ELR (cell line): ENCODE measurements around the gene HEXIM2.
A peak's percentile ranks its signal among the peaks of the same experiment; 100 is the strongest.
"Not testable (repeated sequence)": the region's sequence is repeated elsewhere in the genome, so short reads cannot be mapped to it uniquely, and the experiment has no call there.

Experiments used
- DNase-seq: peaks from one replicate; pipeline ENCODE4 v3.0.0-alpha.2; 2015; ENCODE audit warnings: low read depth

Gene HEXIM2, protein sequence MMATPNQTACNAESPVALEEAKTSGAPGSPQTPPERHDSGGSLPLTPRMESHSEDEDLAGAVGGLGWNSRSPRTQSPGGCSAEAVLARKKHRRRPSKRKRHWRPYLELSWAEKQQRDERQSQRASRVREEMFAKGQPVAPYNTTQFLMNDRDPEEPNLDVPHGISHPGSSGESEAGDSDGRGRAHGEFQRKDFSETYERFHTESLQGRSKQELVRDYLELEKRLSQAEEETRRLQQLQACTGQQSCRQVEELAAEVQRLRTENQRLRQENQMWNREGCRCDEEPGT

GRCh38 chr17:45161288-45162024 lies at the start of gene HEXIM2:
HEXIM2 (plus strand) TSS chr17:45161875; CDS start chr17:45162794, 919 bp downstream.
- peak; percentile 100 for DNase-seq

DNA sequence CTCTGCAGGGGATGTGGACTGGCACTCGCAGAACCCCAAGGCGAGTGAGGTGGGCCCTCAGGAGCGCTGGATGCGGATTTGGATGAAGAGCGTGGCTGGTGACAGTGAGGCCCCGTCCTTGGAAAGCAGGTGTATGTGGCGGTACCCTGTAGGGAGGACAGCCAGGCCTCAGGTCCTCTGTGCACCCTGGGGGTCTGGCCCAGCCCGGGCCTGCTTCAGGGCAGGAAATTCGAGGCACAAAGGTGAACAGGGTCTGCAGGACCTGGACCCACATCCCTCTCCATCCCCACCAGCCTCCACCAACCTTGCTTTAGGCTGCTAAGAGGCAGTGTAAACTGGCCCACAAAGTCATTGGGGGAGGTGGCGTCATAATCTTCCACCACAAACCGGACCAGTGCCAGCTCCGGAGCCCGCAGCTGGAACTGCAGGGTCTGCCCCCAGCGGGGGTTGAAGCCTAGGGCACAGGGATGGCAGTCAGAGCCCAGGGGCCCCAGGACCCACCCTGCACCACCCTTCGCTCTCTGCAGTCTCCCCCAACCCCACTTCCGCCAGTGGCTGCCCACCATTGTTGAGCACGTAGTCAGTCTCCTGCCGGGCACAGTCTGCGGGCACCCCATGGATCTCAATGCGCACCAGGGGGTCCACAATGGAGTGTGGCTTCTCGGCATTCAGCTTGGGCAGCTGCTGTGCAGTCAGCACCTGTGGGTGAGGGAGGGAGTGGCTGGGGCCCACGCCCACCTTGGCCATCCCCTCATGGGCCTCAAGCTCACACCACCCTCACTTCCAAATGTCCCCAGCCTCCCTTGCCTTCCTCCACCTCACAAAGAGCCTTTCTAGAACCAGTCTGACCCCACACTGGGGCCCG lies 48.9 kb upstream of the HEXIM2 start:
- no peak for DNase-seq

DNA sequence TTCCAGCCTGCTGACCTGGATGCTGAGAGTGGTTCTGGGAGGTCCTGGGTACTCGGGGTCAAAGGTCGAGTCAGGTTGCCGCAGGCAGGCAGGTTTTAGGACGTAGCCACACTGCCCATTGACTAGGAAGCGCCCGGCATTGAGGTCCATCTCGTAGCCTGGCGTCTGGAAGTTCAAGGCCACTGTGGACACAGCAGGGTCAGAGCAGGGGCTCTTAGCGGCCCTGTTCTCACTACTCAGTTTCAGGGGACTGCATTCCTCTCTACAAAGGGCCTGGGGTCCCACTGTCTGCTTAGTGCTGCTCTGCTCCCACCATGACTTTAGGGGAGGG lies 48.3 kb upstream of the HEXIM2 start:
- DNase-seq = no peak

- DNase-seq = no peak
Observed at GRCh38 chr17:45114117-45114932, 47.4 kb upstream of the HEXIM2 start.

DNA sequence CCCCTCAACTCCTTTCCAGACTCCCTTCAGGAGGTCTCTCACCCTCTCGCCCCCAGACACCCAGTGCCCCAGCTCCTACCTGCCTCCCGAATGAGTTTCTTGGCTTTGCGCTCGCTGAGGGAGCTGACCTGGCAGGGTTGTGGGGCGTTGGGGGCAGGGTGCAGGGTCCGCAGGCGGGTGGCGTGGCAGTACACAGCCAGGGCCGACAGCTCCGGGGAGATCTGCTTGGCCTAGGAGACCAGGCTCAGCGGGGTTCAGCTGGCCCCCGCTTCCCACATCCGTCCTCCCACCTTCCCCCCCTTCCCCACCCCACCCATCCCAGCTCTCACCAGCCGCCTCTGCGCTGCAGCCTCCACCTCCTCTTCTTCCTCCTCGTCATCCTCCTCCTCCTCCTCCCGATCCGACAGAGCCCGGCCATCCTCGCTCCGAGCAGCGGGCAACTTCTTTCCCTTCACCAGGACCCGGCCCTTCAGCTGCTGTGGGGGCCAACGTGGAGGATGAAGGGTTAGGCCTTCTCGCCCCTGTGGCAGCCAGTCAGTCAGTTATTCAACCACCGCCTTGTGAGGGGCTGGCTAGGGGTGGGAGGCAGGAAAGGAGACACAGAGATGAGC lies 46.6 kb upstream of the HEXIM2 start:
- no peak for DNase-seq

DNA sequence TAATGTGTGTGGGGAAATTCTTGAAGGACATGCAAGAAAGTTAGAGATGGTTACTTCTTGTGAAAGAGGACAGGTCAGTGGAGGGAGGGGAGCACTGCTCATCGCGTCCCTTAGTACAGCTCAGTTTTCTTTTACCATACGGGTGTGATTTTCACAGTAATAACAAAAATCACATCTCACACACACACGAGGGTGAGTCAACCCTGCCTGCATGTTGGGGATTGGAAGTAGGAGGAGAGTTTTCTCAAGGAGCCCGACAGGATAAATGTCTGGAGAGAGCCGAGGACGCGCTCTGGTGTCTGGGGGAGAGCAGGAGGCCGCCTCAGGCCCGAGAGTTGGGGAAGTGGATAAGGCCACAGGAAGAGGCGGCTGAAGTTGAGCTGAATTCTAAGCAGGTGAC lies 45.8 kb upstream of the HEXIM2 start:
- no peak for DNase-seq

GRCh38 chr17:45116434-45117016 lies 45.1 kb upstream of the HEXIM2 start:
- DNase-seq = no peak

- no peak for DNase-seq
Observed at GRCh38 chr17:45117334-45117733, 44.3 kb upstream of the HEXIM2 start.

- DNase-seq = no peak
Observed at GRCh38 chr17:45117848-45118646, 43.6 kb upstream of the HEXIM2 start.

DNA sequence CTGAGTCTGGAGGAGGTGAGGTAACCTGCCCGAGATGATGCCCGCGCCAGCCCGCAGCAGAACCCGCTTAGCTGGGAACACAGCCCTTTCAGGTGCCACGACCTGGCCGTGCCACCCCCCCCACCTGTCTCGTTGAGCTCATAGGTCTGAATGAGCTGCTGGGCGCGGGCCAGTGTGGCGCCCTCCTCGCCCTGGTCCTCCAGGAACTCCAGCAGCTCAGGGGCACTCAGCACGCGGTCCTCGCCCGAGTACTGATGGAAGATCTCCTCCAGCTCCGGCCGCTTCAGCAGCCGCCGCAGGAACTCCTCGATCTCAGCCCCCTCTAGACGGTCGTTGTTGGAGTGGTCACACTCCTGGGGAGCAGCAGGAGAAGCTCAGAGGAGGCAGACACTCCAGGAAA lies 43.0 kb upstream of the HEXIM2 start:
- no peak for DNase-seq

- no peak for DNase-seq
Observed at GRCh38 chr17:45119964-45120363, 41.7 kb upstream of the HEXIM2 start.

DNA sequence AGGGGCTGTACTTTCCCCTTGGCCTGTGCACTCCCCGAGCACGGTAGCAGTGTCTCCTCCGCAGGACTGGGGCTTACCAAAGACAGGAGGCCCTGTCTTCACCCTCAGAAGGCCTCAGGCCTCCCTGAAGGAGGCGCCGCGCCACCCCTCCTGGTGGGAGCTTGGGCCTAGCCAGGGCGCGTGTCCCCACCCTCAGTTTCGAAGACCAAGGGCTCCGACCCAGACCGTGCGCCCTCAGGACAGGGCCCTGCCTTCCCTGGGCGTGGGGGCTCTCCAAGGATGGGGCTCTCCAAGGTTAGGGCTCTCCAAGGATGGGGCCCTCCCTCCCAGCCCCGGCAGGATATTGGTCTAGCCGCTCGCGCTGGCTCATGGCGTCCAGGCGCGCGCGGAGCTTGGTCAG lies 41.1 kb upstream of the HEXIM2 start:
- DNase-seq = no peak

- DNase-seq = no peak
Observed at GRCh38 chr17:45121055-45121454, 40.6 kb upstream of the HEXIM2 start.

- no peak for DNase-seq
Observed at GRCh38 chr17:45123076-45123770, 38.5 kb upstream of the HEXIM2 start.

GRCh38 chr17:45123930-45124796 lies 37.5 kb upstream of the HEXIM2 start:
- DNase-seq = peak; percentile 95

GRCh38 chr17:45124797-45125122 lies 36.9 kb upstream of the HEXIM2 start:
- DNase-seq = not testable (repeated sequence)

GRCh38 chr17:45125509-45125908 lies 36.2 kb upstream of the HEXIM2 start:
- DNase-seq = no peak

DNA sequence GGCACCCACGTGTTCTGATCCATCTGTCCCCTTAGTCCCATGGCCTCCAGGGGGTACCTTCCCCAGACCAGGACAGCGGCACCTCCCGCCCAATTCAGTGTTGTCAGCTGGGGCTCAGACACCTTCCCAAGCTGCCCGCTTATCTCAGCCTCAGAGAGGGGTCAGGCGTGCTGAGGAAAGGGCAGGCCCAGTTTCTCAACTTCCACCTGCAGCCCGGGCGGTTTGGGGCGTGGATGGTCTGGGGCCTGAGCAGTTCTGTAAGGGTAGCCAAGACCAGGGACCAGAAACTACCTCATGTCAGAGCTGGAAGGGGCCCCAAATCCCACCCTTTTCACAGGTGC lies 34.5 kb upstream of the HEXIM2 start:
- DNase-seq = no peak
